Muscle of leg (tissue), 16 donors: ENCODE data around the gene FAM114A1. TPM values are rescaled to one million over a fixed set of nuclear protein-coding genes. Genes with fewer than 3 reads are reported as not detected.

Source experiments
- DNase-seq: peaks from one replicate; pipeline ENCODE4 v3.0.0; 2013
- H3K27ac ChIP-seq: one replicate; pipeline ENCODE4 v1.5.1; 2013; ENCODE audit warnings: mild to moderate bottlenecking, low read length, control low read depth
- H3K27me3 ChIP-seq: one replicate; pipeline ENCODE4 v1.6.1; 2013; ENCODE audit warnings: low read length; ENCODE audit not compliant: control insufficient read depth, insufficient read depth
- H3K36me3 ChIP-seq: one replicate; pipeline ENCODE4 v1.6.1; 2013; ENCODE audit warnings: low read length; ENCODE audit not compliant: control insufficient read depth, insufficient read depth
- H3K4me1 ChIP-seq: one replicate; pipeline ENCODE4 v1.6.1; 2013; ENCODE audit warnings: low read length; ENCODE audit not compliant: control insufficient read depth, insufficient read depth
- H3K4me3 ChIP-seq: one replicate; pipeline ENCODE4 v1.5.1; 2013; ENCODE audit warnings: low read length, control low read depth
- H3K9me3 ChIP-seq: replicated peaks from 2 replicates; pipeline ENCODE4 v1.6.1; 2013; ENCODE audit warnings: low read depth, low read length; ENCODE audit not compliant: control insufficient read depth
- whole genome bisulfite sequencing: methylation state at CpG from one replicate; pipeline ENCODE4 v1.1.5; 2013; ENCODE audit warnings: missing lambda C conversion rate; ENCODE audit not compliant: insufficient coverage; 5-methylcytosine and 5-hydroxymethylcytosine counted together
- long read RNA-seq, 11 donors: transcript quantifications; one replicate each; lab custom pipeline, GENCODE V29; 2026
- polyA plus RNA-seq, 8 donors: library from polyadenylated mRNA; unstranded; fragments of 120-200 nt; gene quantifications; one replicate each; pipeline versions ENCODE4 v1.2.1 to v1.2.3, GENCODE V29; 2013; ENCODE audit warnings: inconsistent platforms in 1 of 8, low replicate concordance in 1 of 8; ENCODE audit not compliant: insufficient read length in 8 of 8, insufficient read depth in 1 of 8
- total RNA-seq: library from RNA; stranded (reverse); fragments of 120-200 nt; gene quantifications from one replicate; pipeline ENCODE4 v1.2.4, GENCODE V29; 2013

The FAM114A1 gene
- total RNA-seq (77.9 TPM), polyA plus RNA-seq (10 to 100 TPM; 44.9 to 73.1 (median 52.8) TPM)
- long read RNA-seq, donor 1 = 0 reads
- long read RNA-seq, donor 2 = 0 reads
- long read RNA-seq, donor 3, full-length matches to known transcripts = 1 of 1 reads
- long read RNA-seq, donor 3, partial matches to known transcripts = 0 of 1 reads
- long read RNA-seq, donor 3, other reads (novel, unspliced or antisense) = 0 of 1 reads
- long read RNA-seq, donor 4, partial matches to known transcripts = 5 of 5 reads
- long read RNA-seq, donor 4, other reads (novel, unspliced or antisense) = 0 of 5 reads
- long read RNA-seq, donor 5, full-length matches to known transcripts = 9 of 15 reads
- long read RNA-seq, donor 5, partial matches to known transcripts = 0 of 15 reads
- long read RNA-seq, donor 5, other reads (novel, unspliced or antisense) = 6 of 15 reads
- long read RNA-seq, donor 6, full-length matches to known transcripts = 9 of 9 reads
- long read RNA-seq, donor 6, partial matches to known transcripts = 0 of 9 reads
- long read RNA-seq, donor 6, other reads (novel, unspliced or antisense) = 0 of 9 reads
- long read RNA-seq, donor 7, full-length matches to known transcripts = 5 of 10 reads
- long read RNA-seq, donor 7, partial matches to known transcripts = 0 of 10 reads
- long read RNA-seq, donor 7, other reads (novel, unspliced or antisense) = 5 of 10 reads
- long read RNA-seq, donor 8, full-length matches to known transcripts = 3 of 3 reads
- long read RNA-seq, donor 8, partial matches to known transcripts = 0 of 3 reads
- long read RNA-seq, donor 8, other reads (novel, unspliced or antisense) = 0 of 3 reads
- long read RNA-seq, donor 9, partial matches to known transcripts = 0 of 4 reads
- long read RNA-seq, donor 9, other reads (novel, unspliced or antisense) = 0 of 4 reads
- long read RNA-seq, donor 10, full-length matches to known transcripts = 5 of 37 reads
- long read RNA-seq, donor 10, partial matches to known transcripts = 32 of 37 reads
- long read RNA-seq, donor 10, other reads (novel, unspliced or antisense) = 0 of 37 reads
- long read RNA-seq, donor 11, partial matches to known transcripts = 0 of 2 reads
- long read RNA-seq, donor 11, other reads (novel, unspliced or antisense) = 0 of 2 reads

DNA sequence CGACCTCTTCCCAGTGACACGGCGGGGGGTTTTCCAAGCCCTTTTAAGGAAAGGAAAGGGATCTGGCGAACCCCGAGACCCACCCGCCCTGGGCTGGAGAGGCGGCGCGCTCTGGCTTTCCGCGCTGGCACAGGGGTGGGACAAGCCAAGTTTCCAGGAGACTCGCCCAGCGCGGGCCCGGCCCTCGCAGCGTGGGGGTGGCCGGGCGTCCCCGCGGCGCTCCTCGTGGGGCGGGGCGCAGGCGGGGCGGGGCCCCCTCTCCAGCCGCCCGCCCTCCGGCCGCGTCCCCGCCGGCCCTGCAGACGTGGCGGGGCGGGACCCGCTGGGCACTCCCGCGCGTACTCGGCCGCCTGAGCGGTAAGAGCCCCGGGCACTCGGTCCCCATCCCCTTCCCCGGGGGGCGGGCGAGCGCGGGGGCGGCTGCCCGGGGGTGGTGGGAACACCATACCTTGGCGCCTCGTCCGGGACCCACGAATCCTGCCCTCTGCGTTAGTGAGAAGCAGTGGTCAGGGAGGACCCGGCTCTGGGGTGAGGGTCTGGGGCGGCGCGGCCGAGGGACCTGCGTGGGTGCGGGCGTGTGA, at the start of gene FAM114A1:
Gene FAM114A1 (plus strand): TSS at position 329 of the 581 bp plus-strand sequence. CDS start 10,273 bp downstream, outside the sequence.
- H3K27ac ChIP-seq = peak within 1 kb of the TSS; percentile 99
- H3K4me1 ChIP-seq = peaks cover 25% of the 10 kb centered on the region
- WGBS = under 1% methylated on average over 51 of the region's 66 CpGs
- no peaks in the 10 kb centered on the region for H3K9me3 ChIP-seq
- DNase-seq = peak; percentile 94
- H3K36me3 ChIP-seq = peaks cover 16% of the 10 kb centered on the region
- H3K4me3 ChIP-seq = peak within 1 kb of the TSS; percentile 93
- no peaks in the 10 kb centered on the region for H3K27me3 ChIP-seq

DNA sequence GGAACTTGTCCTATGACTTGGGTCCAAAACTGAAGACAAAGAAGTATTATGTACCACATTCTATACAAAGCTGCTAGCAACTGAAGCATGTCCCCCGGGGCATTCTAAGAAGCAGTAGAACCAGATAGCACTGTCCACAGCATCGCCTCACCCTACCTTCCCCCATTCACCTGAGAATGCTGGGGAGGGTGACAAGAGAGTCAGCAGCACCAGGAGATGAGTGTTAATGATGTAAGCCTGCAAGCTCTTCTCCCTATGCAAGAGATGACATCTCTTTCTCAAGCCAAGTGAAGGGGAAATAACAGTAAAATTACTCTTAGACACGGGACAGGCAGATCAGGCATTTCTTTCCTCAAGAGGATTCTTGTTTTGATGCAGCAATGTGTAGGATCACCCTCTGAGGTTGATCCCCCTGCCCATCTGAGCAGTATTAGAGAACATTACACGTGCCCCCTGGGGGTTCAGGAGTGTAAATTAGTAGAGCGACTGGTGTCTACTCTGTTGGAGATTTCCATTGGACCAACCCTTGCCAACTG, 49.1 kb upstream of the FAM114A1 start:
- no peak for DNase-seq
- Histone ChIP-seq H3K36me3 (no peaks in the 10 kb centered on the region), H3K9me3 (no peaks in the 10 kb centered on the region), H3K27ac (no peak overlapping the region), H3K4me3 (no peak overlapping the region), H3K27me3 (no peaks in the 10 kb centered on the region), H3K4me1 (no peaks in the 10 kb centered on the region)
- no CpG with 5 or more reads among the region's 5 CpGs for WGBS

DNA sequence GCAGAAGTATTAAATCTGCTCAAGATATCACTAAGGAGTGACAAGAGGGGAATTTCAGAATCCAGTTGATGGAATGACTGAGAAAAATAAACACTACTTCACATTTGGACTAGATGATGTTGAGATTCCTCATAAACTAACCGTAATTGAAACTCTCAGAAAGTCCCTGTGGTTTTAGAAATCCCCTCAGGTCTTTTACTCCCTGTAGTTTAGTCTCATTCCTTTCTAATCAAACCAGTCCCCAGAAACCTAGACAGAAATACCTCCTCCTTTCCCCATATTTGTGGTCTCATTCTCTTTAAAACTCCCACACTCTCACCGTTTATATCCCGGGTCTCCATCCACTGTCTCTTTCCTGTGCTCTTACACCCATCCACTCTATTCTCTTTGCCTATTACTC, 48.0 kb upstream of the FAM114A1 start:
- DNase-seq = no peak
- H3K36me3 ChIP-seq = no peaks in the 10 kb centered on the region
- H3K9me3 ChIP-seq = no peaks in the 10 kb centered on the region
- H3K4me1 ChIP-seq = no peaks in the 10 kb centered on the region
- H3K4me3 ChIP-seq = no peak overlapping the region
- 78% methylated on average over 3 of the region's 3 CpGs for WGBS
- H3K27me3 ChIP-seq = no peaks in the 10 kb centered on the region
- H3K27ac ChIP-seq = no peak overlapping the region

DNA sequence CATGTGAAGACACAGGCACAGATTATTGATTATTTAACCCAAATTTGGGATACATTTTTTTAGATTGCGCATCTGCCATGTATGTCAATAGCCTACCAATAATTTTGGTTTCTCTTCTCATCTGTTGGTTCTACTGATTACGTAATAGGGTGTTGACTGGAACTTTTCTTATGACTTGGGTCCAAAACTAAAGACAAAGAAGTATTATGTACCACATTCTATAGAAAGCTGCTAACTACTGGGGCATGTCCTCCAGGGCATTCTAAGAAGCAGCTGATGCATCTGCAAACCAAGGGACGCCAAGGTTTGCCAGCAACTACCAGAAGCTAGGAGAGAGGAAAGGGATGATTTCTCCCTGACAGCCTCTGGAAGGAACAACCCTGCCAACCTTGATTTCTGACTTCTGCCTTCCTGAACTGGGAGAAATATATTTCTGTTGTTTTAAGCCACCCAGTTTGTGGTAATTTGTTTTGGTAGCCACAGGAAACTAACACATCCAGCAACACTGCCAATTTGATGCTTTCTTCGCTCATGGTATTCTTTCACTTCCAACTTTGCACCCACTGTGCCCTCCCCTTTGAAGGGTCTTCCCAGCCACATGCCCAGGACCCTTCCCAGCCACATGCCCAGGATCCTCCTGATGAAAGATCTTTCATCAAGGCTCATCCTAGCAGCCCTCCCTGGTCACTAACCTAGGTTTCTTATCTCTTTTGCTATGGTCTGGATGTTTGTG, 47.1 kb upstream of the FAM114A1 start:
- no peaks in the 10 kb centered on the region for H3K4me1 ChIP-seq
- H3K4me3 ChIP-seq = no peak overlapping the region
- no peak for DNase-seq
- H3K27me3 ChIP-seq = no peaks in the 10 kb centered on the region
- H3K9me3 ChIP-seq = no peaks in the 10 kb centered on the region
- H3K36me3 ChIP-seq = no peaks in the 10 kb centered on the region
- H3K27ac ChIP-seq = no peak overlapping the region
- WGBS = no CpG with 5 or more reads among the region's 4 CpGs

DNA sequence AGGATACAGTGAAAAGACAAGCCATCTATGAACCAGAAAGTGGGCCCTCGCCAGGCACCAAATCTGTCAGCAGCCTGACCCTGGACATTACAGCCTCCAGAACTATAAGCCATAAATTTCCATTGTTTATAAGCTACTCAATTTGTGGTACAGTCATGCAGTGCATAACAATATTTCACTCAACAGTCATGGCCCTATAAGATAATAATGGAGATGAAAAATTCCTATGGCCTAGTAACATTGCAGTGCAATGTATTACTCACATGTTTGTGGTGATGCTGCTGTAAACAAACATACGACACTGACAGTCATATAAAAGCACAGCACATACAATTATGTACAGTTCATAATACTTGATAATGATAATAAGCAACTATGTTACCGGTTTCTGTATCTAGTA, 45.9 kb upstream of the FAM114A1 start:
- H3K27me3 ChIP-seq = no peaks in the 10 kb centered on the region
- no peak overlapping the region for H3K27ac ChIP-seq
- WGBS = no CpG with 5 or more reads among the region's 3 CpGs
- H3K36me3 ChIP-seq = no peaks in the 10 kb centered on the region
- no peak for DNase-seq
- no peaks in the 10 kb centered on the region for H3K4me1 ChIP-seq
- no peak overlapping the region for H3K4me3 ChIP-seq
- H3K9me3 ChIP-seq = no peaks in the 10 kb centered on the region

DNA sequence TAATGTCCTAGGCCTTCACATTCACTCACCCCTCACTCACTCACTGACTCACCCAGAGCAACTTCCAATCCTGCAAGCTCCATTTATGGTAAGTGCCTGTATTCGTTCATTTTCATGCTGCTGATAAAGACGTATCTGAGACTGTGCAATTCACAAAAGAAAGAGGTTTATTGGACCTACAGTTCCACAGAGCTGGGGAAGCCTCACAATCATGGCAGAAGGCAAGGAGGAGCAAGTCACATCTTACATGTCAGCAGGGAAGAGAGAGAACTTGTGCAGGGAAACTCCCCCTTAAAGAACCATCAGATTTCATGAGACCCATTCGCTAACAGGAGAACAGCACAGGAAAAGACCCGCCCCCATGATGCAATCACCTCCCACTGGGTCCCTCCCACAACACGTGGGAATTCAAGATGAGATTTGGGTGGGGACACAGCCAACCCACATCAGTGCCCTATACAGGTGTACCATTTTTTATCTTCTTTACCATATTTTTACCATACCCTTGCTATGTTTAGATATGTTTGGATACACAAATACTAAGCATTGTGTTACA, 44.8 kb upstream of the FAM114A1 start:
- 89% methylated on average over 2 of the region's 5 CpGs for WGBS
- Histone ChIP-seq H3K4me1 (no peaks in the 10 kb centered on the region), H3K4me3 (no peak overlapping the region), H3K27ac (no peak overlapping the region), H3K36me3 (no peaks in the 10 kb centered on the region), H3K27me3 (no peaks in the 10 kb centered on the region), H3K9me3 (no peaks in the 10 kb centered on the region)
- DNase-seq = no peak

DNA sequence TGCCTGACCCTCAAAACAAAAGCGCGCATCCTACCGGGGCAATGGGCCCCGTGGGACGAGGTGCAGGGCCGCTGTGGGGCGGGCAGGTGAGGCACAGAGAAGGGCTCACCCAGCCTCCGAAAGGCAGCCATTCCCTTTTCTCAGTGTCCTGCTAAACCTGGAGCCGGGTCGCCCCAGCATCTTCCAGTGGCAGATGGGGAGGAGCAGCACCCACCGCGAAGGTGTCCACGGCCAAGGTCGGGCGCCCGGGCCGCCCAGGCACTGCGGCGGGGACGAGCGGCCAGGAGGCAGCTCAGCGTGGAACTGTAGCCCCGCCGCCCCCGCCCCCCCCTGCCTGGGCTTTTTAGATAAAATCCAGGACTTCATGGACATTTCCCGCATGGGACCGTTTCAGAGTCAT, 43.8 kb upstream of the FAM114A1 start:
- Histone ChIP-seq H3K36me3 (no peaks in the 10 kb centered on the region), H3K4me1 (no peaks in the 10 kb centered on the region), H3K4me3 (no peak overlapping the region), H3K27me3 (no peaks in the 10 kb centered on the region), H3K27ac (no peak overlapping the region), H3K9me3 (no peaks in the 10 kb centered on the region)
- 93% methylated on average over 27 of the region's 27 CpGs for WGBS
- DNase-seq = no peak

DNA sequence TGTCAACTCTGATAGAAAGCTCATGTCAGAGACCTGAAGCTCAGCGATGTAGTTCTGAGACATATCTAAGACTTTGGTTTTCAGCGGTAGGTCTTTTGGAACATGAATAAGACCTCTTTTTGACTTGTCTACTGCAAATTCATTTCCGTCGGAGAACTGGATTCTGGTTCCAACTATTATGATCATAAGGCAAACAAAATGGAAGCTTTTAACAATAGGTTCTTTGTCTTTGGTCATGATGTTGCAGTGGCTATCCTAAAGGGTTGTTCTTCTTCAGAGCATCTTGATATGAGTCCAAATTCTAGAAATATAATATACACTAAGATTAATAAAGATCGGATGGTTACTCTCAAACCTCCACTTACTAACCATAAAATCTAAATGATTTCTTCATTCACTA, 38.4 kb upstream of the FAM114A1 start:
- no peak overlapping the region for H3K27ac ChIP-seq
- H3K4me3 ChIP-seq = no peak overlapping the region
- WGBS = 93% methylated on average over 2 of the region's 5 CpGs
- no peaks in the 10 kb centered on the region for H3K27me3 ChIP-seq
- no peaks in the 10 kb centered on the region for H3K9me3 ChIP-seq
- no peaks in the 10 kb centered on the region for H3K4me1 ChIP-seq
- H3K36me3 ChIP-seq = no peaks in the 10 kb centered on the region
- DNase-seq = no peak

DNA sequence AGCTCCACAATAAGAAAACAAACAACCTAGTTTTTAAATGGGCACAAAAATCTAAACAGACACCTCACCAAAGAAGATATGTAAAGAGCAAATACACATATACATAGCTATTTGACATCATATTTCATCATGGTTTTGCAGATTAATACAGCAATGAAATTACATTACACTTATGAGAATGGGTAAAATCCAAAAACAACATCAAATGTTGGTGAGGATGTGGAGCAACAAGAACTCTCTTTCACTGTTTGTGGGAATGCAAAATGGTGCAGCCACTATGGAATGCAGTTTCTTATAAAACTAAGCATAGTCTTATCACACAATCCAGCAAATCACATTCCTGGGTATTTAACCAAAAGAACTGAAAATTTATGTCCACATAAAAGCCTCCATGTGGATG, 36.0 kb upstream of the FAM114A1 start:
- Histone ChIP-seq H3K9me3 (peaks cover 3% of the 10 kb centered on the region), H3K4me1 (no peaks in the 10 kb centered on the region), H3K27me3 (no peaks in the 10 kb centered on the region), H3K36me3 (no peaks in the 10 kb centered on the region), H3K4me3 (no peak overlapping the region), H3K27ac (no peak overlapping the region)
- DNase-seq = no peak
